Mesendoderm (in vitro differentiated cells): Measurements from ENCODE around the gene NDUFAF2.
"Not testable (repeated sequence)": the region's sequence is repeated elsewhere in the genome, so short reads cannot be mapped to it uniquely, and the experiment has no call there.

Source experiments
- DNase-seq: peaks from one replicate; pipeline ENCODE4 v3.0.0; 2013
- H2AK5ac ChIP-seq: 2 replicates; pipeline ENCODE4 v1.6.1; 2013; ENCODE audit warnings: low read length, inconsistent platforms
- H2BK120ac ChIP-seq: 2 replicates; pipeline ENCODE4 v1.6.1; 2013; ENCODE audit warnings: low read depth, mild to moderate bottlenecking, low read length, moderate library complexity, mixed read lengths
- H2BK15ac ChIP-seq: replicated peaks from 2 replicates; pipeline ENCODE4 v1.6.1; 2013; ENCODE audit warnings: low read depth, mild to moderate bottlenecking, moderate library complexity
- H2BK5ac ChIP-seq: 2 replicates; pipeline ENCODE4 v1.6.1; 2013; ENCODE audit warnings: low read length, inconsistent platforms
- H3K18ac ChIP-seq: 2 replicates; pipeline ENCODE4 v1.6.1; 2013; ENCODE audit warnings: mild to moderate bottlenecking, low read length, mixed read lengths
- H3K23ac ChIP-seq: one replicate; pipeline ENCODE4 v1.6.1; 2013; ENCODE audit warnings: low read length
- H3K27ac ChIP-seq: 2 replicates; pipeline ENCODE4 v1.5.1; 2013; ENCODE audit warnings: low read depth, mild to moderate bottlenecking, inconsistent platforms, low read length, moderate library complexity
- H3K27me3 ChIP-seq: 2 replicates; pipeline ENCODE4 v1.6.1; 2013; ENCODE audit warnings: low read length, control low read depth, mild to moderate bottlenecking, inconsistent platforms; ENCODE audit not compliant: insufficient read depth, poor library complexity
- H3K36me3 ChIP-seq: 2 replicates; pipeline ENCODE4 v1.6.1; 2013; ENCODE audit warnings: low read length, inconsistent platforms; ENCODE audit not compliant: control insufficient read depth, insufficient read depth
- H3K4ac ChIP-seq: one replicate; pipeline ENCODE4 v1.6.1; 2013; ENCODE audit warnings: low read depth, mild to moderate bottlenecking, low read length, moderate library complexity
- H3K4me1 ChIP-seq: 2 replicates; pipeline ENCODE4 v1.6.1; 2013; ENCODE audit warnings: low read depth, low read length, inconsistent platforms; ENCODE audit not compliant: control insufficient read depth
- H3K4me2 ChIP-seq: 2 replicates; pipeline ENCODE4 v1.6.1; 2013; ENCODE audit warnings: low read length
- H3K4me3 ChIP-seq: 2 replicates; pipeline ENCODE4 v1.5.1; 2013; ENCODE audit warnings: mild to moderate bottlenecking, low read length
- H3K56ac ChIP-seq: one replicate; pipeline ENCODE4 v1.6.1; 2013; ENCODE audit warnings: low read length
- H3K79me1 ChIP-seq: 2 replicates; pipeline ENCODE4 v1.6.1; 2013; ENCODE audit warnings: low read length, inconsistent platforms
- H3K79me2 ChIP-seq: 2 replicates; pipeline ENCODE4 v1.6.1; 2013; ENCODE audit warnings: mild to moderate bottlenecking, low read length; ENCODE audit not compliant: control insufficient read depth, insufficient read depth
- H3K9ac ChIP-seq: 2 replicates; pipeline ENCODE4 v1.6.1; 2013; ENCODE audit warnings: low read length, inconsistent platforms
- H4K5ac ChIP-seq: one replicate; pipeline ENCODE4 v1.6.1; 2013; ENCODE audit warnings: low read length
- H4K8ac ChIP-seq: one replicate; pipeline ENCODE4 v1.6.1; 2013; ENCODE audit warnings: low read depth, mild to moderate bottlenecking, control low read depth, low read length, moderate library complexity
- WGBS: extraction: QIAGEN DNeasy Blood & Tissue Kit; methylation state at CpG from one replicate; pipeline ENCODE4 v1.1.7; 2013; ENCODE audit warnings: low lambda C conversion rate, missing lambda C conversion rate; ENCODE audit not compliant: insufficient coverage; ENCODE audit errors: extremely low coverage; 5-methylcytosine and 5-hydroxymethylcytosine counted together

NDUFAF2 gene

DNA sequence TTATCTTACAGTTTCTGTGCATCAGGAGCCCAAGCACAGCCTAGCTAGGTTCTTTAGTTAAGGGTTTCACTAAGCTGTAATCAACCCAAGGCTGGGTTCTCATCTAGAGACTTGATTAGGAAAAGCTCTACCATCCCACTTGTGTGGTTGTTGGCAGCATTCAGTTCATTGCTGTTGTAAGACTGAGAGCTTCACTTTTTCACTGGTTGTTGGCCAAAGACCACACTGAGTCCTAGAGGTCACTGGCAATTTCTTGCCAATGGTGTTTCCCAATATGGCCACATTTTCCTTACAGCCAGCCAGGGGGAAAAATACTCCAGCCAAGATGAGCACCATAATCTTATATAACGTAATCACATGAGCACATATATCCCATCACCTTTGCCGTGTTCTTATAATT is 142.9 kb downstream of the NDUFAF2 start:
- no peak overlapping the region for H3K23ac ChIP-seq
- no CpG with 5 or more reads among the region's 2 CpGs for WGBS
- no peak overlapping the region for H3K4ac ChIP-seq
- H3K9ac ChIP-seq: no peak overlapping the region
- no peak overlapping the region for H2BK15ac ChIP-seq
- no peaks in the 10 kb centered on the region for H3K79me2 ChIP-seq
- no peak overlapping the region for H2BK5ac ChIP-seq
- H3K4me1 ChIP-seq: no peaks in the 10 kb centered on the region
- no peak overlapping the region for H3K56ac ChIP-seq
- H3K18ac ChIP-seq: no peak overlapping the region
- no peak overlapping the region for H3K4me3 ChIP-seq
- no peak overlapping the region for H2BK120ac ChIP-seq
- no peaks in the 10 kb centered on the region for H3K79me1 ChIP-seq
- no peak overlapping the region for H4K5ac ChIP-seq
- H3K27me3 ChIP-seq: no peaks in the 10 kb centered on the region
- DNase-seq: no peak
- no peak overlapping the region for H2AK5ac ChIP-seq
- H3K4me2 ChIP-seq: no peak overlapping the region
- H4K8ac ChIP-seq: no peak overlapping the region
- no peaks in the 10 kb centered on the region for H3K36me3 ChIP-seq
- H3K27ac ChIP-seq: no peak overlapping the region

DNA sequence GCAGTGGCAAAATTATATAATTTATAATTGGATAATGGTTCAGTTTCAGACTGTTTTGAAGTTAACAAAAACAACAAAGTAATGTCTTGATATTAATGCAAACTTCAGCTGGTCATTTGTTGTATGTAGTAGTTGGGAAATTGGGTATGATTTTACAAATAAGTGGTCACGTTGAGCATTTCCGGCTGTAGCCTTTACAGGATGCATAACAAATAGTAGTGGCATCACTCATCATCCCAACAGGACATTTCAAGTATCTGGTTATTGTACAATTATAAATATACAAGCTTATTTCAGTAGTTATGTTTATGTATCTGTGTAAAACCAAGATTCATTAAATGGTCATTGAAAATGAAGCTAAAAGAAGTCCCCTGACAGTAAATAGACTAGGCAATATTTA is 144.3 kb downstream of the NDUFAF2 start:
- H2BK5ac ChIP-seq: no peak overlapping the region
- no peaks in the 10 kb centered on the region for H3K4me1 ChIP-seq
- H4K5ac ChIP-seq: no peak overlapping the region
- H3K27ac ChIP-seq: no peak overlapping the region
- H3K56ac ChIP-seq: no peak overlapping the region
- no peak overlapping the region for H3K23ac ChIP-seq
- H3K79me1 ChIP-seq: no peaks in the 10 kb centered on the region
- no peak for DNase-seq
- no peak overlapping the region for H3K18ac ChIP-seq
- no peak overlapping the region for H3K4ac ChIP-seq
- H3K79me2 ChIP-seq: no peaks in the 10 kb centered on the region
- WGBS: no CpG with 5 or more reads among the region's 2 CpGs
- H2AK5ac ChIP-seq: no peak overlapping the region
- H3K36me3 ChIP-seq: no peaks in the 10 kb centered on the region
- no peak overlapping the region for H2BK120ac ChIP-seq
- H2BK15ac ChIP-seq: no peak overlapping the region
- H3K27me3 ChIP-seq: no peaks in the 10 kb centered on the region
- H3K4me3 ChIP-seq: no peak overlapping the region
- no peak overlapping the region for H4K8ac ChIP-seq
- H3K9ac ChIP-seq: no peak overlapping the region
- no peak overlapping the region for H3K4me2 ChIP-seq

- H3K79me2 ChIP-seq, H2BK120ac ChIP-seq, H3K4ac ChIP-seq, H3K4me1 ChIP-seq, H2BK5ac ChIP-seq, H3K27me3 ChIP-seq, H4K5ac ChIP-seq, DNase-seq, H3K4me3 ChIP-seq, H3K9ac ChIP-seq, H3K56ac ChIP-seq, H2AK5ac ChIP-seq, H4K8ac ChIP-seq, H3K79me1 ChIP-seq, H3K18ac ChIP-seq, H3K23ac ChIP-seq, H3K4me2 ChIP-seq, H2BK15ac ChIP-seq, H3K36me3 ChIP-seq, H3K27ac ChIP-seq: not testable (repeated sequence)
- WGBS: no CpG with 5 or more reads among the region's 5 CpGs
These were observed 148.2 kb downstream of the NDUFAF2 start for GRCh38 chr5:61093046-61093771.

- Histone ChIP-seq H3K79me1 (no peaks in the 10 kb centered on the region), H3K9ac (no peak overlapping the region), H3K56ac (no peak overlapping the region), H3K23ac (no peak overlapping the region), H3K18ac (no peak overlapping the region), H3K79me2 (no peaks in the 10 kb centered on the region), H3K4me1 (no peaks in the 10 kb centered on the region), H3K36me3 (no peaks in the 10 kb centered on the region), H3K4me3 (no peak overlapping the region), H2BK120ac (no peak overlapping the region), H2BK15ac (no peak overlapping the region), H3K4ac (no peak overlapping the region), H4K5ac (no peak overlapping the region), H3K27ac (no peak overlapping the region), H4K8ac (no peak overlapping the region), H2BK5ac (no peak overlapping the region), H2AK5ac (no peak overlapping the region), H3K27me3 (no peaks in the 10 kb centered on the region), H3K4me2 (no peak overlapping the region)
- WGBS: no CpG with 5 or more reads among the region's 2 CpGs
- DNase-seq: no peak
These were observed 152.5 kb downstream of the NDUFAF2 start for GRCh38 chr5:61097465-61097864.

GRCh38 chr5:61098251-61098995 is 153.4 kb downstream of the NDUFAF2 start:
- Histone ChIP-seq H3K36me3 (no peaks in the 10 kb centered on the region), H3K27ac (no peak overlapping the region), H3K4me1 (no peaks in the 10 kb centered on the region), H2BK120ac (no peak overlapping the region), H3K4me2 (no peak overlapping the region), H3K27me3 (no peaks in the 10 kb centered on the region), H2BK15ac (no peak overlapping the region), H3K23ac (no peak overlapping the region), H2AK5ac (no peak overlapping the region), H3K18ac (no peak overlapping the region), H3K4me3 (no peak overlapping the region), H4K8ac (no peak overlapping the region), H2BK5ac (no peak overlapping the region), H3K79me2 (no peaks in the 10 kb centered on the region), H3K56ac (no peak overlapping the region), H3K9ac (no peak overlapping the region), H3K79me1 (no peaks in the 10 kb centered on the region), H4K5ac (no peak overlapping the region), H3K4ac (no peak overlapping the region)
- no CpG with 5 or more reads among the region's 1 CpG for WGBS
- DNase-seq: no peak
